GM12878 (cell line): ENCODE results near the gene HUS1. TPM values are rescaled to one million over a fixed set of nuclear protein-coding genes. Genes with fewer than 3 reads are reported as not detected.

Experiments used
- BACH1 ChIP-seq: fragments of 450-650 bp; IDR thresholded peaks from 2 replicates; pipeline ENCODE4 v1.6.1; 2017; ENCODE audit warnings: mild to moderate bottlenecking, borderline replicate concordance
- BMI1 ChIP-seq: fragments of 450-650 bp; IDR thresholded peaks from 2 replicates; pipeline ENCODE4 v1.6.1; 2016; ENCODE audit warnings: mild to moderate bottlenecking, moderate library complexity, borderline replicate concordance
- CHD4 ChIP-seq: fragments of 200-600 bp; sonication (generic); IDR thresholded peaks from 2 replicates; pipeline ENCODE4 v1.6.1; 2016; ENCODE audit warnings: mild to moderate bottlenecking
- CREB1 ChIP-seq: IDR thresholded peaks from 2 replicates; pipeline ENCODE4 v1.6.1; 2012; ENCODE audit warnings: low read depth, mild to moderate bottlenecking, inconsistent platforms
- CREM ChIP-seq: IDR thresholded peaks from 2 replicates; pipeline ENCODE4 v1.6.1; 2014; ENCODE audit warnings: antibody characterized with exemption, low read depth
- ETV6 ChIP-seq, 2 experiments: fragments of 450-650 bp in 1 of 2; IDR thresholded peaks in 1 of 2; conservative IDR thresholded peaks in 1 of 2; 2 replicates each; pipeline ENCODE4 v1.6.1; 2014; ENCODE audit warnings: antibody characterized with exemption in 1 of 2, borderline replicate concordance in 1 of 2, low read depth in 1 of 2, mild to moderate bottlenecking in 1 of 2, moderate library complexity in 1 of 2
- FOS ChIP-seq: IDR thresholded peaks from 3 replicates; pipeline ENCODE4 v1.6.1; 2011; ENCODE audit warnings: borderline replicate concordance; ENCODE audit not compliant: insufficient read length; ENCODE audit errors: extremely low read depth
- FOXM1 ChIP-seq: IDR thresholded peaks from 2 replicates; pipeline ENCODE4 v1.6.1; 2012; ENCODE audit warnings: low read depth, mild to moderate bottlenecking, inconsistent platforms, low read length, moderate library complexity
- GATAD2B ChIP-seq: fragments of 450-650 bp; conservative IDR thresholded peaks from 2 replicates; pipeline ENCODE4 v1.6.1; 2017; ENCODE audit warnings: low read depth, mild to moderate bottlenecking, moderate library complexity
- JUNB ChIP-seq: IDR thresholded peaks from 2 replicates; pipeline ENCODE4 v1.6.1; 2016; ENCODE audit warnings: antibody characterized with exemption, mild to moderate bottlenecking
- MYB ChIP-seq: fragments of 150-350 bp; IDR thresholded peaks from 2 replicates; pipeline ENCODE4 v1.6.1; 2014; ENCODE audit warnings: mild to moderate bottlenecking, low read depth, low read length, borderline replicate concordance
- NBN ChIP-seq: fragments of 450-650 bp; IDR thresholded peaks from 2 replicates; pipeline ENCODE4 v1.6.1; 2016
- NFIC ChIP-seq: IDR thresholded peaks from 2 replicates; pipeline ENCODE4 v1.6.1; 2012; ENCODE audit warnings: low read depth, mild to moderate bottlenecking, inconsistent platforms, low read length, moderate library complexity
- PAX5 ChIP-seq: IDR thresholded peaks from 2 replicates; pipeline ENCODE4 v1.6.1; 2011; ENCODE audit warnings: low read depth, low read length, borderline replicate concordance
- PAX8 ChIP-seq: fragments of 450-650 bp; IDR thresholded peaks from 2 replicates; pipeline ENCODE4 v1.6.1; 2017; ENCODE audit warnings: mild to moderate bottlenecking, moderate library complexity
- POLR2AphosphoS2 ChIP-seq: IDR thresholded peaks from 2 replicates; pipeline ENCODE4 v1.6.1; 2011; ENCODE audit warnings: low read depth, mild to moderate bottlenecking, low read length, improper control_type of control experiment, moderate library complexity
- RB1 ChIP-seq: fragments of 450-650 bp; formaldehyde crosslinking; IDR thresholded peaks from 2 replicates; pipeline ENCODE4 v1.6.1; 2017; ENCODE audit warnings: mild to moderate bottlenecking, borderline replicate concordance
- RBBP5 ChIP-seq: fragments of 200-600 bp; sonication (generic); conservative IDR thresholded peaks from 2 replicates; pipeline ENCODE4 v1.6.1; 2016
- RCOR1 ChIP-seq: conservative IDR thresholded peaks from 2 replicates; pipeline ENCODE4 v1.6.1; 2012; ENCODE audit warnings: low read depth, low read length, improper control_type of control experiment
- RUNX3 ChIP-seq: IDR thresholded peaks from 2 replicates; pipeline ENCODE4 v1.6.1; 2012; ENCODE audit warnings: low read length, inconsistent platforms
- SRF ChIP-seq, 2 experiments: IDR thresholded peaks; 2 replicates each; pipeline ENCODE4 v1.6.1; 2011; ENCODE audit warnings: low read depth in 2 of 2, low read length in 2 of 2, mild to moderate bottlenecking in 1 of 2, moderate library complexity in 1 of 2
- STAT3 ChIP-seq: IDR thresholded peaks from 2 replicates; pipeline ENCODE4 v1.6.1; 2011; ENCODE audit warnings: low read depth, low read length, improper control_type of control experiment
- SUPT20H ChIP-seq: IDR thresholded peaks from 2 replicates; pipeline ENCODE4 v1.6.1; 2011; ENCODE audit warnings: low read depth, mild to moderate bottlenecking, low read length, moderate library complexity, borderline replicate concordance; ENCODE audit not compliant: control insufficient read depth
- TBL1XR1 ChIP-seq: IDR thresholded peaks from 2 replicates; pipeline ENCODE4 v1.6.1; 2012; ENCODE audit warnings: low read depth, low read length, improper control_type of control experiment
- TCF12 ChIP-seq: IDR thresholded peaks from 2 replicates; pipeline ENCODE4 v1.6.1; 2011; ENCODE audit warnings: low read depth, mild to moderate bottlenecking, low read length
- TCF3 ChIP-seq: IDR thresholded peaks from 2 replicates; pipeline ENCODE4 v1.6.1; 2012; ENCODE audit warnings: low read depth, mild to moderate bottlenecking, low read length, borderline replicate concordance; ENCODE audit not compliant: insufficient read depth
- ZNF207 ChIP-seq: fragments of 450-650 bp; IDR thresholded peaks from 2 replicates; pipeline ENCODE4 v1.6.1; 2014; ENCODE audit warnings: antibody characterized with exemption, mild to moderate bottlenecking, borderline replicate concordance
- ZNF24 ChIP-seq: fragments of 450-650 bp; IDR thresholded peaks from 2 replicates; pipeline ENCODE4 v1.6.1; 2017; ENCODE audit warnings: antibody characterized with exemption, mild to moderate bottlenecking
- ZNF274 ChIP-seq: IDR thresholded peaks from one replicate; pipeline ENCODE4 v1.8.0; 2011; ENCODE audit not compliant: insufficient read length, insufficient read depth
- ZZZ3 ChIP-seq: IDR thresholded peaks from 2 replicates; pipeline ENCODE4 v1.6.1; 2011; ENCODE audit warnings: low read depth; ENCODE audit not compliant: control insufficient read depth, insufficient read length
- polyA plus RNA-seq, 11 experiments: library from polyadenylated mRNA; depleted of rRNA in 4 of 11; unstranded in 6 of 11; stranded (reverse) in 5 of 11; fragments of >200 nt; fragmentation: Nextera tagmentation in 4 of 11; fragmentation: Illumina TruSeq in 1 of 11; extraction: Ambion mirVana in 4 of 11; extraction: Trizol in 1 of 11; gene quantifications; 1 replicate in 1 of 11; 2 replicates in 10 of 11; pipeline versions ENCODE4 v1.2.1 to v1.2.3, GENCODE V29; 2011 to 2016; ENCODE audit warnings: inconsistent platforms in 2 of 11, missing spikeins in 2 of 11, low read depth in 1 of 11
- total RNA-seq, 4 experiments: library from RNA; depleted of rRNA in 3 of 4; stranded (reverse); fragments of >200 nt in 3 of 4; fragmentation: Illumina TruSeq in 1 of 4; extraction: Trizol in 1 of 4; gene quantifications; 2 replicates each; pipeline versions ENCODE4 v1.2.1 to v1.2.3, GENCODE V29; 2013 to 2021
- TF ChIP-seq, protein P1 (sequence below): fragments of 450-650 bp; IDR thresholded peaks from 2 replicates; pipeline ENCODE4 v1.6.1; 2016; ENCODE audit warnings: mild to moderate bottlenecking
- TF ChIP-seq, protein P2 (sequence below): fragments of 450-650 bp; IDR thresholded peaks from 2 replicates; pipeline ENCODE4 v1.6.1; 2017; ENCODE audit warnings: mild to moderate bottlenecking, low read depth, inconsistent platforms; ENCODE audit not compliant: poor library complexity, severe bottlenecking

HUS1 gene
- total and polyA plus RNA-seq, 10 of the 15 experiments (the other 5 are each of a cell fraction or from before 2014, with no cell fraction given): 10.4 to 35.5 (median 22.6) TPM

DNA sequence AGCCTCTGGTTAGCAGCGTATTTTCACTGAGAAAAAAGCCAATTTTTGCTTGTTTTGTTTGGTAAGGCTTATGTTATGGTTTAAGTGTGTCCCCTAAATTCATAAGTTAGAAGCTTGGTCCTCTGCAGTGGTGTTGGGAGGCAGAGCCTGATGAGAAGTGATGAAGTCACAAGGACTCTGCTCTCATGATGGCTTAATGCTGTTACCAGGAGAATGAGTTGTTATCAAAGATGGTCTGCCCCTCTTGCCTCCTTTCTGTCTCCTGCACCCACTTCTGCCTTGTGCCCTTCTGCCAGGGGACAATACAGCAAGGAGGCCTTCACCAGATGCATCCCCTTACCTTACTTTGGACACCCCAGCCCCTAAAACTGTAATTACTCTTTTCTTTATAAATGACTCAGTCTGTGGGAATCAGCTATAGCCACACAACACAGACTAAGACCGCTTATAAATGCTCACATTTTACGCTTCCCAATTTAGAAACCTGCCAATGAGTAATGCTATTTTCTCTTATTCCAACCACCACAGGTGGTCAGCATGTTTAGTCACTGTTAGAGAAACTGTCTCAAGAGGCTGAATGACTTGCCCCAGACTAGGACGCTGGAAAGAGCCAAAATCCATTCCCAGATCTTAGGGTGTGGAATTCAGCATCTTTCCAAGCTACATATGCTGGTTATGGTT is 25.0 kb downstream of the HUS1 start (continued):
- no peak for TF ChIP-seq PAX8
- no peak for TF ChIP-seq SRF (IDR thresholded peaks at IDR 0.05; ENCODE audit: low read depth in 2 of 2, low read length in 2 of 2)
- TF ChIP-seq MYB: no peak
- TF ChIP-seq NFIC: peak; percentile 81
- TF ChIP-seq FOXM1: peak; percentile 33; the same call in 1 of the 2 replicates
- TF ChIP-seq PAX5: no peak
- TF ChIP-seq, protein P1, sequence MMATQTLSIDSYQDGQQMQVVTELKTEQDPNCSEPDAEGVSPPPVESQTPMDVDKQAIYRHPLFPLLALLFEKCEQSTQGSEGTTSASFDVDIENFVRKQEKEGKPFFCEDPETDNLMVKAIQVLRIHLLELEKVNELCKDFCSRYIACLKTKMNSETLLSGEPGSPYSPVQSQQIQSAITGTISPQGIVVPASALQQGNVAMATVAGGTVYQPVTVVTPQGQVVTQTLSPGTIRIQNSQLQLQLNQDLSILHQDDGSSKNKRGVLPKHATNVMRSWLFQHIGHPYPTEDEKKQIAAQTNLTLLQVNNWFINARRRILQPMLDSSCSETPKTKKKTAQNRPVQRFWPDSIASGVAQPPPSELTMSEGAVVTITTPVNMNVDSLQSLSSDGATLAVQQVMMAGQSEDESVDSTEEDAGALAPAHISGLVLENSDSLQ: no peak
- no peak for TF ChIP-seq RB1
- TF ChIP-seq FOS: no peak
- no peak for TF ChIP-seq GATAD2B
- TF ChIP-seq RCOR1: no peak
- no peak for TF ChIP-seq TBL1XR1
- TF ChIP-seq, protein P2, sequence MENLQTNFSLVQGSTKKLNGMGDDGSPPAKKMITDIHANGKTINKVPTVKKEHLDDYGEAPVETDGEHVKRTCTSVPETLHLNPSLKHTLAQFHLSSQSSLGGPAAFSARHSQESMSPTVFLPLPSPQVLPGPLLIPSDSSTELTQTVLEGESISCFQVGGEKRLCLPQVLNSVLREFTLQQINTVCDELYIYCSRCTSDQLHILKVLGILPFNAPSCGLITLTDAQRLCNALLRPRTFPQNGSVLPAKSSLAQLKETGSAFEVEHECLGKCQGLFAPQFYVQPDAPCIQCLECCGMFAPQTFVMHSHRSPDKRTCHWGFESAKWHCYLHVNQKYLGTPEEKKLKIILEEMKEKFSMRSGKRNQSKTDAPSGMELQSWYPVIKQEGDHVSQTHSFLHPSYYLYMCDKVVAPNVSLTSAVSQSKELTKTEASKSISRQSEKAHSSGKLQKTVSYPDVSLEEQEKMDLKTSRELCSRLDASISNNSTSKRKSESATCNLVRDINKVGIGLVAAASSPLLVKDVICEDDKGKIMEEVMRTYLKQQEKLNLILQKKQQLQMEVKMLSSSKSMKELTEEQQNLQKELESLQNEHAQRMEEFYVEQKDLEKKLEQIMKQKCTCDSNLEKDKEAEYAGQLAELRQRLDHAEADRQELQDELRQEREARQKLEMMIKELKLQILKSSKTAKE: no peak
- no peak for TF ChIP-seq ZNF207
- TF ChIP-seq RUNX3: peak; percentile 87
- TF ChIP-seq CREM: peak; percentile 40; the same call in 1 of the 2 replicates
- TF ChIP-seq BMI1: no peak
- peak; percentile 52 for TF ChIP-seq JUNB
- peak; percentile 36; the same call in 1 of the 2 replicates for TF ChIP-seq CREB1
- no peak for TF ChIP-seq STAT3
- TF ChIP-seq POLR2AphosphoS2: no peak
- no peak for TF ChIP-seq TCF3
- TF ChIP-seq CHD4: no peak
- TF ChIP-seq RBBP5: no peak
- TF ChIP-seq BACH1: no peak
- TF ChIP-seq TCF12: no peak
- TF ChIP-seq SUPT20H: no peak
- no peak for TF ChIP-seq ETV6 (conservative IDR thresholded peaks at IDR 0.05 in 1 of 2, IDR thresholded peaks at IDR 0.05 in 1 of 2; ENCODE audit: borderline replicate concordance in 1 of 2, low read depth in 1 of 2)
- no peak for TF ChIP-seq ZNF274
- no peak for TF ChIP-seq ZNF24
- TF ChIP-seq ZZZ3: no peak
- no peak for TF ChIP-seq NBN
